ENCODE measurements around the gene SLAMF6.
"Not testable (repeated sequence)": the region's sequence is repeated elsewhere in the genome, so short reads cannot be mapped to it uniquely, and the experiment has no call there.

The SLAMF6 gene

GRCh38 chr1:160522622-160523345 is at the start of gene SLAMF6:
TSS of gene SLAMF6 (minus strand) at chr1:160523255. CDS start at chr1:160523192, 63 bp downstream.
- peak; percentile 42 to 52 for ATAC-seq

GRCh38 chr1:160570840-160571239 is 47.8 kb upstream of the SLAMF6 start:
- ATAC-seq: no peak

- no peak for ATAC-seq
Measured at GRCh38 chr1:160569806-160570205, 46.8 kb upstream of the SLAMF6 start.

GRCh38 chr1:160567858-160568682 is 45.0 kb upstream of the SLAMF6 start:
- peak; percentile 97 to 98 for ATAC-seq

GRCh38 chr1:160567341-160567740 is 44.3 kb upstream of the SLAMF6 start:
- ATAC-seq: no peak

- no peak for ATAC-seq
Measured at GRCh38 chr1:160565564-160565963, 42.5 kb upstream of the SLAMF6 start.

- ATAC-seq: not testable (repeated sequence)
Measured at GRCh38 chr1:160563230-160563629, 40.2 kb upstream of the SLAMF6 start.

- ATAC-seq: not testable (repeated sequence)
Measured at GRCh38 chr1:160562745-160563144, 39.7 kb upstream of the SLAMF6 start.

GRCh38 chr1:160560806-160561205 is 37.8 kb upstream of the SLAMF6 start:
- ATAC-seq: no peak

GRCh38 chr1:160560045-160560705 is 37.1 kb upstream of the SLAMF6 start:
- ATAC-seq: no peak

GRCh38 chr1:160559437-160559836 is 36.4 kb upstream of the SLAMF6 start:
- ATAC-seq: not testable (repeated sequence)

GRCh38 chr1:160558660-160559380 is 35.8 kb upstream of the SLAMF6 start:
- no peak for ATAC-seq

- ATAC-seq: no peak
Measured at GRCh38 chr1:160553778-160554177, 30.7 kb upstream of the SLAMF6 start.

- no peak for ATAC-seq
Measured at GRCh38 chr1:160552425-160552824, 29.4 kb upstream of the SLAMF6 start.

GRCh38 chr1:160550572-160551034 is 27.5 kb upstream of the SLAMF6 start:
- ATAC-seq: peak; percentile 44 to 48

- ATAC-seq: no peak
Measured at GRCh38 chr1:160549665-160550006, 26.6 kb upstream of the SLAMF6 start.

- no peak for ATAC-seq
Measured at GRCh38 chr1:160548960-160549664, 26.1 kb upstream of the SLAMF6 start.

- no peak for ATAC-seq
Measured at GRCh38 chr1:160548183-160548582, 25.1 kb upstream of the SLAMF6 start.

GRCh38 chr1:160547422-160547821 is 24.4 kb upstream of the SLAMF6 start:
- ATAC-seq: no peak

- ATAC-seq: no peak
Measured at GRCh38 chr1:160546942-160547341, 23.9 kb upstream of the SLAMF6 start.

- peak; percentile 47 to 51 for ATAC-seq
Measured at GRCh38 chr1:160544647-160545046, 21.6 kb upstream of the SLAMF6 start.
